GM20000 (cell line): ENCODE results near the gene CNGA1.

Experiments used
- DNase-seq: peaks from one replicate; pipeline ENCODE4 v3.0.0; 2012; ENCODE audit warnings: low spot score
- CTCF ChIP-seq: IDR thresholded peaks from 2 replicates; pipeline ENCODE4 v1.5.1; 2012; ENCODE audit warnings: mild to moderate bottlenecking, control low read depth; ENCODE audit errors: extremely low read depth, missing control alignments

CNGA1 gene

GRCh38 chr4:47972721-47973120 lies 43.8 kb downstream of the CNGA1 start:
- no peak for TF ChIP-seq CTCF
- no peak for DNase-seq

- DNase-seq = peak; percentile 28
- TF ChIP-seq CTCF = no peak
Measured at GRCh38 chr4:47972181-47972580, 44.3 kb downstream of the CNGA1 start.

GRCh38 chr4:47968847-47969246 lies 47.6 kb downstream of the CNGA1 start:
- no peak for DNase-seq
- TF ChIP-seq CTCF = no peak

GRCh38 chr4:47954677-47955076 lies 61.8 kb downstream of the CNGA1 start:
- no peak for DNase-seq
- no peak for TF ChIP-seq CTCF

- no peak for DNase-seq
- no peak for TF ChIP-seq CTCF
Measured at GRCh38 chr4:47954245-47954644, 62.2 kb downstream of the CNGA1 start.

GRCh38 chr4:47945930-47946726 lies 70.4 kb downstream of the CNGA1 start:
- no peak for TF ChIP-seq CTCF

GRCh38 chr4:47942081-47942819 lies 74.2 kb downstream of the CNGA1 start:
- TF ChIP-seq CTCF = no peak
- DNase-seq = no peak

More at GRCh38 chr4:47945930-47946726, 70.4 kb downstream of the CNGA1 start:
- no peak for DNase-seq
